Inflammatory macrophage treated with lipopolysaccharide for 1 hour (primary cell): Measurements from ENCODE around the gene SPRYD3.
"Not testable (repeated sequence)": the region's sequence is repeated elsewhere in the genome, so short reads cannot be mapped to it uniquely, and the experiment has no call there.

Source experiments
- DNase-seq, 2 donors: peaks; one replicate each; pipeline ENCODE4 v3.0.0-alpha.2; 2020 to 2022

Gene SPRYD3

DNA sequence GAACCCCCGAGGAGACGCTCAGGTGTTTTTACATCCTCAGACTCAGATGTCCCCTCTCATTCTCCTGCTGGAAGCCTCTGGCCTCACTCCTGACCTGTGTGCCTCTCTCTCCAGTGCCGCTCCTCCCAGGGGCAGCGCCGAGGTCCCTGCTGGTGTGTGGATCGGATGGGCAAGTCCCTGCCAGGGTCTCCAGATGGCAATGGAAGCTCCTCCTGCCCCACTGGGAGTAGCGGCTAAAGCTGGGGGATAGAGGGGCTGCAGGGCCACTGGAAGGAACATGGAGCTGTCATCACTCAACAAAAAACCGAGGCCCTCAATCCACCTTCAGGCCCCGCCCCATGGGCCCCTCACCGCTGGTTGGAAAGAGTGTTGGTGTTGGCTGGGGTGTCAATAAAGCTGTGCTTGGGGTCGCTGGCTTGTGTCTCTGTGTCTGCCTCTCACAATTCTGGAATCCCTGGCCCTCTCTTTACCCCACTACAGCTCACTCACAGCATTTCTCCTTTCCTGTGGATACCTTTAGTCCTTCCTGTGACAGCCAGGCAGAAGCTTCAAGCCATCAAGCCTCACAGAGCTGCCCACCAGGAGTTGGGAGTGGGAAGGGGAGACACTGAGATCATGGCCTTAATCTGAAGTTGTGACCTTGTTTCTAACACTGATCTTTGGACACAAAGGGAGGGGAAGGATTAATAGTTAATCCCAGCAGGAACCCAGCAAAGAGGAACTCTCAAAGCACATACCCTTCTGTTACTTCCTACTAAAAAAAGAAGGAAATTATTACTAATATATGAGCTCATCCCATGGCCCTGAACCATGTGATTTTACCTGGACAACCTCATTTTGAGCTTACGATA, 23.0 kb upstream of the SPRYD3 start:
- DNase-seq, result peak; percentile 44 to 52

DNA sequence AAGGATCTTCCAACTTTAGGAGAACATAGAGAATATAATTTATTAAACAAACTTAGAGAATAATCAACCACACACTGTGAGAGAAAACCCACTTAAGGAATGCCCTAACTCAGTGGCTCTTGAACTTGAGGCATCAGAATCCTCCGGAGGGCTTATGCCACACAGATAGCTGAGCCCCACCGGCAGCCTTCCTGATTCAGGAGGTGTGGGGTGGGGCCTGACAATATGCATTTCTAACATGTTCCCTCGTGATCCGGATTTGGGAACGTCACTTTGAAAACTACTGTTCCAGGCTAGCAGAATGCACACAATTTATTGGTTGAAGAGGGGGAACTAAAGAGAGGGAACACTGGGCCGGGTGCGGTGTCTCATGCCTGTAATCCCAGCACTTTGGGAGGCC, 22.1 kb upstream of the SPRYD3 start:
- DNase-seq, result no peak

DNA sequence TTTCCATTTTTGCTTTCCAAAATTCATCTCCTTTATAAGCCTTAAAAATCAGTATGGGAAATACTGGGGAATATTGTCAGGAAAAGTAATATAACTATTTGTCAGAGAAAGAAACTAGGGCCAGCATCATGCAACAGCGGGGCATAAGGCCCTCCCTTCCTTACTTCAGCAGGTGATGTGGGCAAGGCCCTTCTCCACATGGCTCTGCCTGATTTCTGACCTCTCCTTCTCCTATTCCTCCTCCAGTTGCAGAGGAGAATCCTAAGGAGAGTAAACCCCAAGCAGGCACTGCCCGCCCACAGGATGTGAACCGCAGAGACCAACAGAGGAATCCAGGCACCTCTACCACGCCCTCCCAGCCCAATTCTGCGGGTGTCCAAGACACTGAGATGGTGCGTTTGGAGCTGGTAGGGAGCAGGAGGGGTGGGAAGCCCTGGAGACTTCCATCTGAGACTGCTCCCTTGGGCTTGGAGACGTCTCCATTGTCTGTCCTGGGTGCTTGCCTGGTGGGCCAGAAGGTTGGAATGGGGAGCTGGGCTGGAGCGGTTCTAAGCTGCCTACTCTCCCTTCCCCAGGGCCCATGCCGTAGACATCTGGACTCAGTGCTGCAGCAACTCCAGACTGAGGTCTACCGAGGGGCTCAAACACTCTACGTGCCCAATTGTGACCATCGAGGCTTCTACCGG, 21.4 kb upstream of the SPRYD3 start:
- DNase-seq, result no peak

DNA sequence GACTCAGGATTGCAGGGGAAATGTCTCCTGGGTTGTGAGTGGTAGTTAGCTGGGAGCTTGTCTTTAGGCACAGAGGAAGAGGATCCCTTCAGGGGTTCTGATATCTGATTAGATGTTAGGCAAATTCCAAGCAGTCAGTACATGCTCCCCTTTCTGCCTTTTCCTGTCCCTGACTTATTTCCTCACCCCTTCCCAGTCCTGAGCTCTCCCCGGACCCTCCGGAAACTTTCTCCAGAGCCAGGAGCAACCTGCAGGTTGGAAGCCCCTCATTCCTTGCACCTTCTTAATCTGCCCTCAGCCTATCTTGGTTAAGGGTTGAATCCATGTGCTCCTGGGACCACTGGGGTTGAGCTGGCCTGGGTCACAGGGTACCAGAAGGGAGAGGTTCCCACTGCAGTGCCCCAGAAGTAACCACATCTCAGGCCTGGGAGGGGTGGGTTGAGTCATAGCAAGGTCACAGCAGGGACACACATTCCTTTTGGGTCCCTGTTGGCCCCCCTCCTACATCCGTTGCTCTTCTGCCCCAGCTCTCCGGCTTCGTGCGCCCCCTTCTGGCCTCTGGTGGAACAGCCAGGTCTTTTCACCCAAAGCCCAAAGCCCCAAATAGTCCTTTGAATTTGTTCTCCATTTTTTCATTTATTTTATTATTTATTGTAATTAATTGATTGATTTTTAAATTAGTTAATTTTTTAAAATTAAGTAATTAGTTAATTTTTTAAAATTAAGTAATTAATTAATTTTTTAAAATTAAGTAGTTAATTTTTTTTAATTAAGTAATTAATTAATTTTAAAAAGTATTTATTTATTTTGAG, 20.1 kb upstream of the SPRYD3 start:
- DNase-seq, result peak; percentile 54 to 95

DNA sequence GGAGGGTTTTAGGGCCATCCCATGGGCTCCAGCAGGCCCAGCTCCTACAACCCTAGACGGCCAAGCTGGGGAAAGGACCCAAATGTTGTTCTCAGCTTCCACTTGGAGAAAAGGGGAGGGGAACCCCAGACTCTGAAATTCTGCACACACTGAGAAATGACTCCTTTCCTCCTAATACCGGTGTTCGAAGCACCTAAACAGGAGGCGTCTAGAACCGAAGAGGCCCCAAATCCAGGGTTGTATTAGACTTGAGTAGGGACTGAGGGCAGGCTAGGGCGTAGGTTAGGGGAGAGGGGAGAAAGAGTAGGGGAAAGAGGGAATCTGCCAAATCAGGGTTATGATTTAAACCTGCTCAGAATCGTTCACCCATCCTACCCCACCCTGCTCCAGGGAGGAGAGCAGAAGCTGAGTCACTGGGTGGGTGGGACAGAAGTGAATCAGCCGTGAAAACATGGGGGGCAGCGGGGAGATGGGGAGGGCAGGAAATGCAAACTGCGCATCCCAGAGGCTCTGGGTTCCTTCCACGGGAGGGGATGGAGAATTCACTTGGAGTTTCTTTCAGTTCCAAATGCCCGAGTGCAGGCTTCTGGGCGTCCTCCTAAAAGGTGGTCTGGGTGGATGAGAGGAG, 19.3 kb upstream of the SPRYD3 start:
- DNase-seq, result peak in 1 of 2 donors; percentile 6

DNA sequence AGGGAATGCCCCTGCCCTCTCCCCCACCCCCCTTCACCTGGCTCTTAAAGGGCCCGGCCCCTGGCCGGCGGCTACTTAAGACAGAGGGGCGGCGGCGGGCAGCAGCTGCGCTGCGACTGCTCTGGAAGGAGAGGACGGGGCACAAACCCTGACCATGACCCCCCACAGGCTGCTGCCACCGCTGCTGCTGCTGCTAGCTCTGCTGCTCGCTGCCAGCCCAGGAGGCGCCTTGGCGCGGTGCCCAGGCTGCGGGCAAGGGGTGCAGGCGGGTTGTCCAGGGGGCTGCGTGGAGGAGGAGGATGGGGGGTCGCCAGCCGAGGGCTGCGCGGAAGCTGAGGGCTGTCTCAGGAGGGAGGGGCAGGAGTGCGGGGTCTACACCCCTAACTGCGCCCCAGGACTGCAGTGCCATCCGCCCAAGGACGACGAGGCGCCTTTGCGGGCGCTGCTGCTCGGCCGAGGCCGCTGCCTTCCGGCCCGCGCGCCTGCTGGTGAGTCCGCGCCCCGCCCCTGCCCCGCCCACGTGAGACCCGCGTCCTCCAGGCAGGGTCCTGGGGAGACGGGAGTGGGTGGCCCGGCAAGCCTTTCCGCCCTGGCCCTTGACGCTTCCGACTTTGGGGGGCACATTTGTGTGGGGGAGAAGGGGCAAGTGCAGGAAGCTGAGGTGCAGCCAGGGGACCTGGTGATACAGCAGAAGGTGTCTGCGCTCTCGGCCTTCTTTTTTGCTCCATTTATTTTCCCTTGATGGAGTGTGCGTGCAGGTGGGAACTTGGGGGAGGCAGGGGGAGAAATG, 18.6 kb upstream of the SPRYD3 start, which contains the start of gene IGFBP6:
Gene IGFBP6, plus strand, starts transcription at position 104 of the 790 bp plus-strand sequence. Its CDS starts 51 bp downstream, at position 155.
- DNase-seq, result peak; percentile 19 to 31

DNA sequence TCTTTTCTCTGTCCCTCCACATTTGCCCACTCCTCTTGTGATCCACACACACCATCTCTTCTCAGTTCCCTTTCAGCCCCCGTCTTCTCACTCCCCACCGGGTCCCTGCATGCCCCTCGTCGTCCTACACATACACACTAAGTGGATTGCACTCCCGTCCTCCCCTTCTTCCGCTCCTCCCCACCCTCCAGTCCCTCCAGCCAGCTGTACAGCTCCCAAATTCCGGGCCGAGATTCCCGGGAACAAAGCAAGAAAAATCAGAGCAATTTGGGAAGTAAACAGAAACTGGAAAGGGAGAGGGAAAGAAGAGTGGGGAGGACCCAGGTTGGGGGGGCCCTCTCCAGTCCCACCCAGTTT, 18.0 kb upstream of the SPRYD3 start:
- DNase-seq, result no peak

DNA sequence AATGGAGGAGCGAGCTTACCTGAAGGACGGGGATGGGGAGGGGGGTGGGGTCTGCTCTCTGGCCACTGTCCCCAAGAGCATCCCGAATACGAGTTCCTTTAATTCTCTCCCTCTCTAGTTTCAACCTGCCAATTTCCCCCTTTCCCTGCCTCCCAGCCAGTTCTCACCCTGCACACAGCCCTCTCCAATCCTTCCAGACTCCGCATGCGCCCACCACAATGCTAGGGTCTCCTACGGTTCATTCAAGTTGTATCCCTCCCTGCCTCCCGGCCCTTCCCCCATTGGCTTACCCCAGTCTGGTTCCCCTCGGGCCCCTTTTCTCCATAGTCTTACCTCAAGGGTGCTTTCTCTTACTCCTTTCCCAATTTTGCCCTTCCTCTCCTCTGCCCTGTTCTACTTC, 17.6 kb upstream of the SPRYD3 start:
- no peak for DNase-seq

DNA sequence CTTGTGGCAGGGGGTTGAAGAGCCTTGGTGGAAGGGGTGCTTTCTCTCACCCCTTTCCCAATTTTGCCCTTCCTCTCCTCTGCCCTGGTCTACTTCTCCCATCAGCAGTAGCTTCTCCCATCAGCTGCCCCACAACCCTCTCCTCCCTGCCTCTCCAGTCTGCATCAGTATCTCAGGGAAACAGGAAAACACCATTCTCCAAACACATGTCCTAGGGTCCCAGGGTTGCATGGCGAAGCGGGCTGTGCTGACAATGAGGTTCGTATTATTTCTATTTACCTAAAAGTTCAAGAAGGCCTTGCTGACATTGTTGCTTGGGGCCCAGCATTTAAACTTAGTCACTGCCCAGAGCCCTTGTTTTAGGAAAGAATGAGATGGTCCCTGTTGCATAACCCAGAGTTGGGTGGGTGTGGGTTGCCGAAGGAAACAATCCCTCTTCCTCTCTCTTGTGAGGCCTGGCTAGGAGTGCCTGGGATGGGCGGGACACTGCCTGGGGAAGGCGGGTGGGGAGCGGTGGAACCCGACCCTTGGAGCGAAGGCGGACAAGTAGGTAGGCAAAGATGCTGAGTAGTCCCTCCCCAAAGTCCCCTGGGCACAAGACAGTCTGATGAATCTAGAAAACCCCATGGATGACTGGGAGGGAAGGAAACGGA, 17.0 kb upstream of the SPRYD3 start:
- peak; percentile 77 to 79 for DNase-seq

DNA sequence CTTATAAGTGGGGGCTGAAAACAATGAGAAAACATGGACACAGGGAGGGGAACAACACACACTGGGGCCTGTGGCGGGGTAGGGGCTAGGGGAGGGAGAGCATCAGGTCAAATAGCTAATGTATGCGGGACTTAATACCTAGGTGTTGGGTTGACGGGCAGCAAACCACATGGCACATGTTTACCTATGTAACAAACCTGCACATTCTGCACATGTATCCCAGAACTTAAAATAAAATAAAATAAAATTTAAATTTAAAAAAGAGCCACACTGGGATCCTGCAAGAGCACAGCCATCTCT, 16.4 kb upstream of the SPRYD3 start:
- DNase-seq, result not testable (repeated sequence)

DNA sequence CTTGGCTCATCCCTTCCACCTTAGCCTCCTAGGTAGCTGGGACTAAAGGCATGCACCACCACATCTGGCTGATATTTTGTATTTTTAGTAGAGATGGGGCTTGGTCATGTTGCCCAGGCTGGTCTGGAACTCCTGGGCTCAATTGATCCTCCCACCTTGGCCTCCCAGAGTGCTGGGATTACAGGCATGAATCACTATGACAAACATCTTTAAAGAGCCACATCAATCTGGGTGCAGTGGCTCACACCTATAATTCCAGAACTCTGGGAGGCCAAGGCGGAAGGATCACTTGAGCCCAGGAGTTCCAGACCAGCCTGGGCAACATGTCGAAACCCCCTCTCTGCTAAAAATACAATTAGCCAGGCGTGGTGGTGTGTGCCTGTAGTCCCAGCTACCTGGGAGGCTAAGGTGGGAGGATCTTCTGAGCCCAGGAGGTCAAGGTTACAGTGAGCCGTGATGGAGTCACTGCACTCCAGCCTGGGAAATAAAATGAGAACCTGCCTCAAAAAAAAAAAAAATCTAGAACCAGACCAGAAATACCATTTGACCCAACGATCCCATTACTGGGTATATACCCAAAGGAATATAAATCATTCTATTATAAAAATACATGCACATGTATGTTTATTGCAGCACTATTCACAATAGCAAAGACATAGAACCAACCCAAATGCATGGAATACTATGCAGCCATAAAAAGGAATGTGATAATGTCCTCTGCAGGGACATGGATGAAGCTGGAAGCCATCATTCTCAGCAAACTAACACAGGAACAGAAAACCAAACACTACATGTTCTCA, 15.8 kb upstream of the SPRYD3 start:
- not testable (repeated sequence) for DNase-seq

DNA sequence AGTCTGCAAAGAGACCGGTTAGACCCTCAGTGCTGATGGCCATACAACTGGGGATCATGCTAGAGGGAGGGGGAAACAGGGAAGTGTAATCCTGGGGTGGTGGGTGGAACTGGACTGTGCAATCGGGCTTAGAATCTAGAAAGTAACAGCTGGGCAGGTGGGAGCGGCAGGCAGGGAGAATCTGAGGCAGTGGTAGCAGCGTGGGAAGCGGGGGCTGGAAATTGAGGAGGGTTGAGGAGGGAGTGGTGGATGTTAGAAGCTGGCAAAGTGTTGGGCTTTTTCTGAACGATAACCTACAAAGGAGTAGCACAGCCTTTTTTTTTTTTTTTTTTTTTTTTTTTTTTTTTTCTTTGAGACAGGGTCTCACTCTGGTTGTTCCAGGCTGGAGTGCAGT, 15.2 kb upstream of the SPRYD3 start:
- peak in 1 of 2 donors; percentile 8 for DNase-seq

DNA sequence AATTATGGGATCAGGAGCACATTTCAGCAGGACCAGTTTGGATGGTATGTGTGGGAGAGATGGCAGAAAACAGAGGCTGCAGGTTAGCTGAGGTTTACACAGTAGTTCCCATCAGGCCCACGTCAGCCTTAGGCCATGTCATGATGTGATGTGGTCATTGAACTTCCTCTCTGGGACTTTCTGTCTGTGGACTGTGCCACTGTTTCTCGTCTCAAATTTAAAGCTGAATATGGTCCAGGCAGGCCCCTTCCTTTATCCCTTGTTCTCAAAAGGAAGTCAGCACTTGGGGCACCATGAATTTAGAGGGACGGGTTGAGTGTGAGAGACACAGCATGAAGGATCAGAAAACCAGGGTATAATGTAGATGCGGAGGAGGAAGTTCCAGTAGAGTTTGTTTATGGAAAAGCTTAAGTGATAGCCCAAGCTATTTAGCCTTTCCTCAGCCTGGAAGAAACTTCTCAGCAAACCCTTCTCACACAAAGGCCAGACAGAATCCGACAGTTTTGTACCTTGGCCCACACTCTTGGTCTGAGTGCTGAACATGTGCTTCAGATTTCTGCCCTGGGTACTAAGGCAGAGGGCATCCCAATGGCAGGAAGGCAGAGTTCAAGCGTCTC, 14.7 kb upstream of the SPRYD3 start:
- peak; percentile 82 to 83 for DNase-seq

DNA sequence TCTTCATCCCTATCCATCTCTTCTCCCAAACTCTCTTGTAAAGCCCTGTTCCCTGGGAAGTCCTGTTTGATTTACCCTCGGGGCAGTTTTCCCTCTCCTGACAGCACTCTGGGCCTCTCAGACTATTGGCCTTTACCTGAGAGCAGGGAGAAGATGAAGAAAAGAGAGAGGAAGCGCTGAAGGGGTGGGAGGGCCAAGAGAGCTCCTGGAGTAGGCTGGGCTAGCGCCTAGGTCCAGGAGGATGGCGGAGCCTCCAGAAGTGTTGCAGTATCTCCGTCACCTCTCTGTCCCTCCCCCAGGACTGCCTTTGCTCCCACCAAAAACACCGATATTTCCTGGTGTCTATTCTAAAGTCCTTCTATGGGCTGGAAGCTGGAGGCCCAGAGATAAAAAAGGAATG, 12.6 kb upstream of the SPRYD3 start:
- no peak for DNase-seq

DNA sequence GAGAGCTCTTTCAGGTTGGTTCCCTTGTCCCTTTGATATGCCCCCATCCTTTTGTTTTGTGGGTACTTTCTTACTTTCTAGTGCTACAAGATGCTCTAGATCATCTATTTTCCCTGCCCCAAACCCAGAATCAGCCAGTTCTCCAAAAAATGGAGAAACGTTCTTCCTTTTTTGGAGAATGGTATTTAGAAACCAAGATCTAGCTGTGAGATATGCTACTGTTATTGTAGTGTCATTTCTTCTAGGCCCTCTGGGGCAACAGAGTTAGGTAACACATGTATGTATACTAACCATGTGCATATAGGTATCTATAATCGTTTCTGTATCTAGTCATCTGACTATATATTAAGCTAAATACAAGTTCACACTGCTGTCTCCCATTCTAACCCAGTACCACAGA, 11.4 kb upstream of the SPRYD3 start:
- no peak for DNase-seq

DNA sequence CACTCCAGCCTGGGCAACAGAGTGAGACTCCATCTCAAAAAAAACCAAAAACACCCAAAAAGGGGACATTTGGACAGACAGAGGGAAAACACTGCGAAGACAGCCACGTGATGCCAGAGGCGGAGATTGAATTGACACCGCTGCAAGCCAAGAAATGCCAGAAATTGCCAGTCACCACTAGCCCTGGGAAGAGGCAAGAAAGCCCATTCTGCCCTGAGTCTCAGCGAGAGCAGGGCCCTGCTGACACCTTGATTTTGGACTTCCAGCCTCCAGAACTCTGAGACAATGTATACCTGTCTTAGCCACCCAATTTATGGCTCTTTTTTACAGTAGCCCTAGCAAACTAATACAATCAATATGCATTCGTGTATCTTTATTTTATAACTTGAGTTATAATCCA, 10.9 kb upstream of the SPRYD3 start:
- DNase-seq, result no peak

DNA sequence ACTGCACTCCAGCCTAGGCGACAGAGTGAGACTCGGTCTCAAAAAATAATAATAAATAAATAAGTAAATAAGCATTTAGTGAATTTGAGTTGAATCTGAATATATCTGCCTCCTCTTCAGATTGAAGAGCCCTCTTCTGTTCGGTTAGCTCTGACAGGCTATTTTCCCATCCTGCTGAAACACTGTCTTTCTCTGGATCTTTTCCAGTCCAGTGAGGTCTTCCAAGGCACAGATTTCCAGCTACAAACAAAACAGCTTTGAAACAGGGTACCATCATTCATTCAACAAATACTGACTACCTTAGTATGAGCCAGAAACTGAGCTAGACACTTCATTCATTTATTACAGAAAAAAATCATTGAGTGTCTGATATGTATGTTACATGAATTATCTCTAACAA, 7.2 kb upstream of the SPRYD3 start:
- DNase-seq, result no peak

DNA sequence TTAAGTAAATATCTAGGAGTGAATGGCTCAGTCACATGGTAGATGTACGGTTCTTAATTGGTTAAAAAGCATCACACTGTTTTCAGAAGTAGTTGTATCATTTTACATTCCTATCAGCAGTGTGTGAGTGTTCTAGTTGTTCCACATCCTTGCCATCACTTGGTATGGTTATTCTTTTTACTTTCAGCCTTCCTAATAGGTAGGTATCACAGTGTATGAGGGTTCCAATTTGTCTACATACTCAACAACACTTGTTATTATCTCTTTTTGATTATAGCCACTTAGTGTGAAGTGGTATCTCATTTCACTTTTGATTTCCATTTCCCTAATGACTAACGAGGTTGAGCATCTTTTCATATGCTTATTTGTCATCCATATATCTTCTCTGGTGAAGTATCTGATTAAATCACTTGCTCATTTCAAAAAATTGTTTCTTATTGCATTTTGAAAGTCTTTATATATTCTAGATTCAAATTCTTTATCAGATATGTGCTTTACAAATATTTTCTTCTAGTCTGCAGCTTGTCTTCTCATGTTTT, 3.5 kb upstream of the SPRYD3 start:
- no peak for DNase-seq

DNA sequence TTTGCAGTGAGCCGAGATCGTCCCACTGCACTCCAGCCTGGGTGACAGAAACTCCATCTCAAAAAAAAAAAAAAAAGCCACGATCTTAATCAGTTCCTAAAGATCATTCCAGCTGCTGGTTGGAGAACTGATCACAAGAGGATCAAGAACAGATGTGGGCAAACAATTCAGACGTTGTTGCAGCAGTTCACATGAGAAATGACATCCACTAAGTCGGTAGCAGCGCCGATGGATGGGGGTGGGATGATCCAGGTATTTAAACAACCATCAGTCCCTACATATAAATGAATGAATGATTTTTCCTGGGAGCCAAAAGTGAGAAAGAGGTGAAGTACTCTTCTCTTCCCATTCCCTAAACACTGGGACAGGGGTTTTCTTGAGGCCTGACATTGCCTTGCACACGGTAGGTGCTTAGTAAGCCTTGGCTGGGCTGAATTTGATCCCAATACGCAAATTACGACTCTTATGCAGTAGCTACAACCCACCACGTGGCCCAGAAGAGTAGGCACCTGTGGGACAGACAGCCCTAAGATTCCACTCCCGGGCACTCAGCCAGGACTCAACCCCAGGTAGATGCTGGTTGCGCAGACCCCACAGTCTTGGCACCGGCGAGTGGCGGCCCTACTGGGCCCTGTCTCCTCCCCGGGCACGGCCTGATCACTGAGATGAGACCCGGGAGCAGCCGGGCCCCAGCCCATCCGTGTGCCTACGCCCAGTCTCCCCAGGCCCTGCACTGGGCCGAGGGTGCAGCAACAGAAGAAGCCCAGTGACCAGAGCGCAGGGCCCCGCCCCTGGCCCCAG, 565 bp downstream of the SPRYD3 start:
- DNase-seq, result peak in 1 of 2 donors; percentile 28
